GM19239 (cell line): Measurements from ENCODE around the gene ZMAT5.

ENCODE experiments used
- DNase-seq: peaks from one replicate; pipeline ENCODE4 v3.0.0; 2011; ENCODE audit warnings: low spot score; ENCODE audit not compliant: insufficient read length
- FAIRE-seq: peaks from 2 replicates; lab custom pipeline; 2011; peaks lifted over from hg19 to GRCh38; lab: Jason Lieb, UNC

The ZMAT5 gene

DNA sequence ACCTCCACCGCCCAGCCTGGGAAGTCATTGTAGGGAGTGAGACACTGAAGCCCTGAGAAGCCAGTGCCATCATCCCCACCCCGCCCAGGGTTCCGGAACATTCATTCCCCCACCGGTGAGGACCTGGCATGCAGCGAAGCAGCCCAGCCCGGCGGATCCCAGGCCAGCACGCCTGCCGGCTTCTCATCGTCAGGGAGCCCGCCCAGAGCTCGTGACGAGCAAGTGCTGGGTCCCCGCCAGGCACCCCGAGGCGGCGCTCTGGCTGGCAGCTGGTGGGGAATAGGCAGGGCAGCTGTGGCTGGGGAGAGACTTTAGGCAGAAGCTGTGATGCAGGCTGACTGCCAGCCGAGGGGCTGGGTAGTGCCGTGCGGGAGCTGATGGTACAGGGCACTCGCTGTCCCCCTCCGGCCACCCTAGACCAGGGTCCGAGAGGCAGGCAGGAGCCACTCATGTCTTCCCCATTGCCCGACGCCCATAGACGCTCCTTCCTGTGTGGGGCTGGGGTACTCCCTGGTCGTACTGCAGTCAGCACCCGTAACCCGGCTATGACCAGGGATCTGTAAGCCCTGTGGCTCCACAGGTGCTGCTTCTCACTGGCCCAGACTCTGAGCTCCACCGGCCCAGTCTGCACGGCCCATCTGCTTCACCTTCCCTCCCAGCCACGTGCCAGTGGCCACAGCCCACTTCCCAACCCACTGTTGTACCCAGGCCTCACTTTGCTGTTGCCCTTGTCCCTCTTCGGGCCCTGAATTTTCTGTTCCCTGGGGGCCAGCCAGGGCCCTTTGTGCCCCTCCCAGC, 71.5 kb downstream of the ZMAT5 start:
- DNase-seq (no peak), FAIRE-seq (no peak)

DNA sequence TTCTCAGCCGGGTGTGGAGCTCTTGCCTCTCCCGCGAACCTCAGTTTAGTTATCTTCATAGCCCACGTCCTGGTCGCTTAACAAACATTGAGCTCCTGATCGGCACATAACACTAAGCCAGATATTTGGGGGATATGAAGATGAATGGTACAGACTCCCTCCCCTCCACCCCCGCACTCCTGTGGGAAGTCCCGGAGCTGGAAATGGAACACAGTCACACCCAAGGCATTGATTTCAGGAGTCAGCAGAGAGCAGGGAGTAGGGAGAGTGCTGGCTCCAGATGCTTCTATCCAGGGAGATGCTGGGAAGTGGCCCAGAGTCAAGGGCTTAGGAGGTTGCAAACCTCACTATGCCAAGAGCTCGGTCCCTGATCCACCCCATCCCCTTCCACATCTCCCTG, 73.1 kb downstream of the ZMAT5 start:
- DNase-seq, result no peak
- no peak for FAIRE-seq

DNA sequence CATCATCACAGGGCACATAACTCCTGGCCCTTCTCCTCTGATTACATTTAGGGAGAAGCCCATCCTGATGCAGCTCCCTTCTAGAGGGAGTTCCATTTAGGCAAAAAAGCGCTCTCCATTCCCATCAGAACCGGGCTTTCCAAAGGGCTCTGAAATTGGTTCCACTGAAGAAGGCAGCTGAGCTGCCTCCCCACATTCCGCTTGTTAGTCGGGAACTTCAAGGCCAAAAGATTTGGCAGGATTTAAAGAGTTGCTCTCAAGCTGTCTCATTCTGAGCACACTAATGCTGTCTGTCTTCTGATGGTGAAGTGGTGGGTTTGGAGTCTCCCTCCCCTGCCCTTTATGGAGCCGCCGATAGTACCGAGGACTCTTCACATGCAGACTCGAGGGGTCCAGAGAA, 73.6 kb downstream of the ZMAT5 start:
- DNase-seq (no peak), FAIRE-seq (no peak)

DNA sequence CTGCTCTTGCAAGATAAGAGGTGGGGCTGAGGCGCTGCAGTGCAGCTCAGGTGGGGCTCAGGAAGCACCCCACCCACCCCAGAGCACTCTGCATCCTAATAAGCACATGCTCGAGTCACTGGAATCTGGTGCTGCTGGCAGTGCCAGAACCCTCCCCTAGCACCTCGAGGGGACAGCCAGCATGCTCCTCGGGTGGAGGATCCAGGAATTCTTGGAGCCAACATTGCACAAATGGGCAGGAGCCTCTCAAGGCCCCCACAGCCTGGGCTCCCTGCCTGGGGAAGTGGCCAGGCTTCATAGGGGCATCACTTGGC, 74.5 kb downstream of the ZMAT5 start:
- DNase-seq (no peak), FAIRE-seq (no peak)

DNA sequence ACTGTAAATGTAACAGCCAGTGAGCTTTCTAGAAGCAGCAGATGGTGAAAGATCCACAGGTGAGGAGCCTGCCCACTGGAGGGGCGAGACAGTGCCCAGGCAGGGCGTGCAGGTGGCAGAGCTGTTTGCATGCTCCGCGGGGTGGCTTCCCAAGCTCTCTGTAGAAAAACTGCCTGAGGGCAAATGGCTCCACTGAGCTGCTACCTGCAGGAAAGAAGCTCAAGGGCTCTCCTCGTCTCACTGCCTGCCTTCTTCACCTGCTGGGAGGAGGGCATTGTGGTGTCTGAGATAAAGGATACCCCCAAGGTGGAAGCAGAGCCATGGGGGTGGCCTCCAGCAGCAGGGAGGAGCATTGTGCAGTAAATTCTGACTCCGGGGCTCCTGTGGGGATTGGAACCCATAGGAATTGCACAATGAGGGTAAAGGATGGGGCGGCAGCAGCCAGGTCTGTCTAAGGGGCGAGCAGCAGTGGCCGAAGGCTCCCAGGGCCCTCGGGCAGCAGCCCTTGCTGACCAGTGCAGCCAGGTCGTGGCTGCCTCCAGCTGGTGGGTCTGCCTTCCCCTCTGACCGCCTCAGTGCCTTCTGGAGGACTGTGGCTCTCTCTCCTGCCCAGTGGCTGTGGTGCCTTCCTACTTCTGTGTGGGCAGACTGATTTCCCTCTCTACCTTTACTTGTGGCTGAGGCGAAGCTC, 75.0 kb downstream of the ZMAT5 start:
- FAIRE-seq (no peak), DNase-seq (no peak)

DNA sequence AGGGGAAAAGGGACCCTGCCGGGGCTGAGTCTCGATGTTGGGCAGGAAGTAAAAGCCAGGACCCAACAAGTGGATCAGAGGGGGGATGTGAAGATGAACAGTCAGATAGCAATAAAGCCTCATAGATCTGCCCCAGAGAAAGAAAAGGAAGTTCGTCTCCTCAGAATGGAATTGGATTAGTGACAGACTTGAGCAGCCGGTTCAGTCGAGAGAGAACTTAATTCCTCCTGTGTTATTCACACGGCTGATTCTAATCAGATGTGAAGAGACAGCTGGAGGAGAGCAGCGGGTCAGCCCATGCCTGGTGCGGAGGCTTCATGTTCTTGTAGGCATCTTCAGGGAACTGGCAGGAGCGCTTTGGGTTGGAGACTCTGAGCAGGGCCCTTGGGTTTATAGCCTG, 76.3 kb downstream of the ZMAT5 start:
- DNase-seq (no peak), FAIRE-seq (no peak)

DNA sequence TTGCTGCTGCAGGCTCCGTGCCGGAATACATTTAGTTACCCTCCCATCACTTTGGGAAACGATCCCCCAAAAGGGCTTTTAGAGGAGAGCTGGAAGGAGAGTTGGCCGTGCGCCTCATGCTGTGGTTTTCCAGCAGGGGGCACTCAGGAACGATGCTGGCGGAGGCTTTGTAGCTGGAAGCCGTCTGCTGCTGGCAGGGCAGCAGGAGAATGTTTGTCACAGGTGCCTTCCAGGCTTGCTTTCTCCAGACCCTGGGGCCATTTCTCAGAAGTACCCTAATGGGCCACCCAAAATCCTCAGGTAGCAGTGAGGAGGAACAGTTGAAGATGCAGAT, 77.0 kb downstream of the ZMAT5 start:
- FAIRE-seq (no peak), DNase-seq (no peak)

DNA sequence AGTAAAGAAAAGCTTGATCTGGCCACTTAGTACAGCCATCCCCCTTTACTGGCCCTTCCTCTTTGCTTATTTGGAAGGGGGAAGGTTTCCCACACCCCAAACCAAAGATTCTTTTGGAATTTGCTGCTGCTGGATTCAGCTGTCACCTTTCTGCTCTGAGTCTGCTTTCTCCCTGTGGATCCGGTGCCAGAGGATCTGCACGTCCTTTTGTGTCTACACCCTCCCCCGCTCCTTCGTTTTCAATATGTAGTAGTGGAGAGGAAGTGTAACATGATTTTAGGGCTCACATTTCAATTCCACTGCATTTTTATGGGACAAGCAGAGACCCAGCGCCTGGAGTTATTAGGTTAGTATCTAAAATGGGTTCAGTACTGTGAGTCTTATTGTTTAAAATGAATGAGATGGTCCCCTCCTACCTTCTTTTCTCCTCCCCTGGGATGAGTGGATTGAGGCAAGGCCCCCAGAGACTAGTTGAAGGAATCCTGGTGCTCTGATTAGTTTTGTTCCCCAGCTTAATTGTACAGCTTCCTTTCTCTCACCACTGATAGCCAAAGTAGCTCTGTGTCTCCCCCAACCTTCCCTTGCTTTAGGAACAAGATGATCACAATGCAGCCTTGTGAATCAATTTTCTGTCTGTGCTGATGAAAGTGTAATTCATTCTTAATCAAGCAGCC, 77.5 kb downstream of the ZMAT5 start:
- FAIRE-seq (no peak), DNase-seq (no peak)

DNA sequence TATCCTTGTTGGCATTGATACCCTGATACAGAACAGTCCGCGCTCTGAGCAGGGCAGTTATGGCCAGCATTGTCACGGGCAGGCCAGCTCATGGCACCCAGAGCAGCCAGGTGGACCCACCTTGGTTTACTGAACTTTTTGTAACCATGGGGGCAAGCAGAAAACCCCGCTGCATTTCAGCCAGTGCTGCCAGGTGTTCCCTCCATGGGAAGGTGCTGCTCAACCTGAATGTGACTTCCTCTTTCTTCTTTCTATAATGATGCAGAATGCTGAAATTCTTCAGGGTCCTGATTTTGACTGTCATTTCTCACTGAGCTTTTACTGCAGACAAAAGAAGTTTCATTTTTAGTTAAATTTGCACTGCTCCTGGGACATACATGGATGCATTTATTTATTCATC, 82.6 kb downstream of the ZMAT5 start:
- no peak for FAIRE-seq
- DNase-seq, result no peak

DNA sequence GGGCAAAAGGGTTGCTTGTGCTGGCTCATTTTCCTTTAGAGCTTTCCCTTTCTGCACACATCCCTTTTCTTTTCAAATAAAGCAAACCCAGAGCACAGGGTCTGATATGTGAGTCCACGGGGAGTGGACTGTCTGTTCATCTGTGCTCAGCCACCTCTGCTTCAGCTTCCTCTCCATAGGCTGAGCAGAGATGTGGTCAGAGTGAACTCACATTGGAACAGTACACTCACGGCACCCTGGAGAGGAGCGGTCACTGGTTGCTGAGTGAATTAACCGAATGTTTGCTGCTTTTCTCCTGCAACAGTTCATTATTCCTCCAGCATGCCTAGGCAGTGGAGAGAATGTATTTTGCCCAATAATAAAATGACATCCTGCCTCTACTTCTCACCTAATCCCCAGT, 83.3 kb downstream of the ZMAT5 start:
- FAIRE-seq, result no peak

More for the DNA sequence above, 83.3 kb downstream of the ZMAT5 start:
- DNase-seq, result no peak
